GM13976 (cell line): Measurements from ENCODE around the gene JARID2.
"Not testable (repeated sequence)": the region's sequence is repeated elsewhere in the genome, so short reads cannot be mapped to it uniquely, and the experiment has no call there.

Source experiments
- DNase-seq: peaks from one replicate; pipeline ENCODE4 v3.0.0; 2012; ENCODE audit warnings: low spot score
- CTCF ChIP-seq: IDR thresholded peaks from 2 replicates; pipeline ENCODE4 v1.5.1; 2012; ENCODE audit warnings: borderline replicate concordance, mild to moderate bottlenecking; ENCODE audit not compliant: insufficient read depth; ENCODE audit errors: extremely low read depth, missing control alignments, control extremely low read depth
- in situ Hi-C: fragments of 300-500 bp; cut with MboI; formaldehyde crosslinking; loops from one replicate; pipeline ENCODE4 v1.12.0; 2022; ENCODE audit warnings: low sequenced_read_pairs, mixed read lengths, inconsistent platforms; ENCODE audit not compliant: unreplicated experiment

Gene JARID2

GRCh38 chr6:15317251-15317650, 71.4 kb downstream of the JARID2 start:
- in situ Hi-C loops, result no loop called here
- DNase-seq, result no peak
- TF ChIP-seq CTCF, result no peak

GRCh38 chr6:15317934-15318902, 72.3 kb downstream of the JARID2 start:
- in situ Hi-C loops, result no loop called here
- no peak for DNase-seq
- no peak for TF ChIP-seq CTCF

GRCh38 chr6:15319677-15320076, 73.8 kb downstream of the JARID2 start:
- TF ChIP-seq CTCF, result no peak
- DNase-seq, result no peak
- in situ Hi-C loops, result loop anchor here (10.0 kb wide), 1 partner anchor 65 kb away; no protein-coding TSS in a partner anchor

GRCh38 chr6:15320693-15321092, 74.8 kb downstream of the JARID2 start:
- no peak for DNase-seq

GRCh38 chr6:15322184-15322583, 76.3 kb downstream of the JARID2 start:
- TF ChIP-seq CTCF, result no peak
- DNase-seq, result no peak
- in situ Hi-C loops, result loop anchor here (10.0 kb wide), 1 partner anchor 67 kb away; no protein-coding TSS in a partner anchor

More at GRCh38 chr6:15320693-15321092, 74.8 kb downstream of the JARID2 start:
- TF ChIP-seq CTCF, result no peak
- in situ Hi-C loops, result loop anchor here (10.0 kb wide), 1 partner anchor 66 kb away; no protein-coding TSS in a partner anchor

GRCh38 chr6:15322781-15323536, 77.1 kb downstream of the JARID2 start:
- TF ChIP-seq CTCF, result no peak
- in situ Hi-C loops, result loop anchor here (10.0 kb wide), 1 partner anchor 68 kb away; no protein-coding TSS in a partner anchor
- no peak for DNase-seq

GRCh38 chr6:15323611-15324010, 77.7 kb downstream of the JARID2 start:
- in situ Hi-C loops, result loop anchor here (10.0 kb wide), 1 partner anchor 69 kb away; no protein-coding TSS in a partner anchor
- DNase-seq, result not testable (repeated sequence)
